ENCODE data around the gene PRPF8. TPM values are rescaled to one million over a fixed set of nuclear protein-coding genes. Genes with fewer than 3 reads are reported as not detected.

Gene PRPF8
- total and polyA plus RNA-seq, 10 of the 15 experiments (the other 5 are each of a cell fraction or from before 2014, with no cell fraction given): 77.2 to 337 (median 162) TPM

GRCh38 chr17:1649844-1650501, 34.7 kb downstream of the PRPF8 start, which contains the start of gene RILP:
RILP (minus strand) TSS chr17:1649866; CDS start chr17:1649804, 62 bp downstream.
- intact Hi-C loops (cut with micrococcal nuclease; ENCODE audit: unreplicated experiment): loop anchor here (10.0 kb wide), 1 partner anchor 375 kb away; the partner anchor contains the start of genes BHLHA9 and TRARG1
- POLR2A ChIA-PET: interaction anchor here (0.6 to 2.3 kb wide), 10 partner anchors 13 to 285 kb away, joined by 3 to 13 read pairs (median 3); partner anchors contain the start of gene PRPF8
- CTCF ChIA-PET: interaction anchor here (0.7 to 2.8 kb wide), 11 partner anchors 19 to 215 kb away, joined by 3 to 25 read pairs (median 9); no protein-coding TSS in a partner anchor
- DNase-seq (ENCODE audit: low read depth, low spot score) (no peak), FAIRE-seq (no peak), ATAC-seq (peak; percentile 9)
- peak within 1 kb of the TSS; percentile 46 for H3K27ac ChIP-seq (ENCODE audit: control insufficient read depth, insufficient read depth)
- peak within 1 kb of the TSS; percentile 86 for H3K4me2 ChIP-seq (ENCODE audit: control insufficient read depth, insufficient read depth)
- WGBS (ENCODE audit: insufficient coverage, insufficient replicate concordance, low lambda C conversion rate, missing lambda C conversion rate): 44% methylated on average over 23 of the region's 23 CpGs
- peak within 1 kb of the TSS; percentile 40 for H3K9ac ChIP-seq (ENCODE audit: control insufficient read depth, insufficient read depth, low read length)
- RAD21 ChIA-PET (ENCODE audit: unreplicated experiment): interaction anchor here (1.1 to 2.7 kb wide), 9 partner anchors 20 to 133 kb away, joined by 3 to 28 read pairs (median 4); partner anchors contain the start of genes INPP5K and SLC43A2
- no peaks in the 10 kb centered on the region for H4K20me1 ChIP-seq (ENCODE audit: control insufficient read depth, insufficient read depth)
- H3K27me3 ChIP-seq (replicated peaks in 1 of 2; ENCODE audit: control insufficient read depth in 2 of 2, insufficient read depth in 2 of 2, low read length in 1 of 2): no peaks in the 10 kb centered on the region
- no peaks in the 10 kb centered on the region for H3K9me3 ChIP-seq (replicated peaks; ENCODE audit: control insufficient read depth, insufficient read depth, low read length)
- peak within 1 kb of the TSS; percentile 49 for H2AFZ ChIP-seq (ENCODE audit: control insufficient read depth, low read depth, low read length)
- H3K36me3 ChIP-seq (ENCODE audit: control insufficient read depth in 2 of 2, insufficient read depth in 2 of 2, low read length in 1 of 2): peaks cover 26 to 28% of the 10 kb centered on the region in 2 experiments
- SMC1A ChIA-PET (ENCODE audit: uncharacterized antibody, unreplicated experiment): interaction anchor here (0.8 to 2.5 kb wide), 3 partner anchors 15 to 76 kb away, joined by 3 to 15 read pairs (median 3); no protein-coding TSS in a partner anchor
- in situ Hi-C loops (cut with MboI): no loop called here
- peak within 1 kb of the TSS; percentile 64 for H3K4me3 ChIP-seq
- H3K79me2 ChIP-seq (ENCODE audit: control insufficient read depth, insufficient read depth, low read length): peaks cover 2% of the 10 kb centered on the region
- BruUV-seq (replicated peaks): no TSS peak
- H3K4me1 ChIP-seq (ENCODE audit: control insufficient read depth, insufficient read depth, low read length): peaks cover 23% of the 10 kb centered on the region
- no peak for TF ChIP-seq RAD21 (IDR thresholded peaks at IDR 0.05; ENCODE audit: insufficient read depth, low read depth, low read length)
- TF ChIP-seq CREM (IDR thresholded peaks at IDR 0.05; ENCODE audit: low read depth): no peak
- no peak for TF ChIP-seq NFIC (IDR thresholded peaks at IDR 0.05; ENCODE audit: low read depth, low read length)
- TF ChIP-seq MTA3 (IDR thresholded peaks at IDR 0.05; ENCODE audit: borderline replicate concordance, low read length): peak; percentile 69; the same call in 1 of the 2 replicates
- TF ChIP-seq ZBED1 (IDR thresholded peaks at IDR 0.05; ENCODE audit: borderline replicate concordance): 0 out of 2 replicates have a peak, but pooled peaks have one; percentile 5
- no peak for TF ChIP-seq KDM1A (IDR thresholded peaks at IDR 0.05; ENCODE audit: borderline replicate concordance)
- peak; percentile 60 for TF ChIP-seq POLR2A (IDR thresholded peaks at IDR 0.05; ENCODE audit: low read depth, low read length)
- no peak for TF ChIP-seq HCFC1 (IDR thresholded peaks at IDR 0.05; ENCODE audit: low read length)
- TF ChIP-seq BRCA1 (IDR thresholded peaks at IDR 0.05; ENCODE audit: low read depth, low read length): no peak
- no peak for TF ChIP-seq ELK1 (IDR thresholded peaks at IDR 0.05; ENCODE audit: low read depth, low read length)
- no peak for TF ChIP-seq ETV6 (conservative IDR thresholded peaks at IDR 0.05 in 1 of 2, IDR thresholded peaks at IDR 0.05 in 1 of 2; ENCODE audit: borderline replicate concordance in 1 of 2, low read depth in 1 of 2)
- no peak for TF ChIP-seq MEF2B (IDR thresholded peaks at IDR 0.05; ENCODE audit: partially characterized antibody, poor library complexity, severe bottlenecking)
- TF ChIP-seq CBX3 (IDR thresholded peaks at IDR 0.05; ENCODE audit: borderline replicate concordance, low read depth): no peak
- TF ChIP-seq EP300 (IDR thresholded peaks at IDR 0.05; ENCODE audit: borderline replicate concordance in 1 of 2, control insufficient read depth in 1 of 2, low read depth in 2 of 2, low read length in 2 of 2): no peak
- no peak for TF ChIP-seq ZNF592 (IDR thresholded peaks at IDR 0.05)
- no peak for TF ChIP-seq BCL11A (IDR thresholded peaks at IDR 0.05; ENCODE audit: low read depth, low read length)
- no peak for TF ChIP-seq IKZF2 (IDR thresholded peaks at IDR 0.05)
- no peak for TF ChIP-seq RUNX3 (IDR thresholded peaks at IDR 0.05; ENCODE audit: low read length)
- no peak for TF ChIP-seq MTA2 (IDR thresholded peaks at IDR 0.05; ENCODE audit: low read depth)
- TF ChIP-seq FOXK2 (IDR thresholded peaks at IDR 0.05): no peak
